ENCODE results near the gene STK24. TPM values are rescaled to one million over a fixed set of nuclear protein-coding genes. Genes with fewer than 3 reads are reported as not detected.

STK24 gene
- total and polyA plus RNA-seq, 10 of the 15 experiments (the other 5 are each of a cell fraction or from before 2014, with no cell fraction given): 7.5 to 115 (median 52.9) TPM

DNA sequence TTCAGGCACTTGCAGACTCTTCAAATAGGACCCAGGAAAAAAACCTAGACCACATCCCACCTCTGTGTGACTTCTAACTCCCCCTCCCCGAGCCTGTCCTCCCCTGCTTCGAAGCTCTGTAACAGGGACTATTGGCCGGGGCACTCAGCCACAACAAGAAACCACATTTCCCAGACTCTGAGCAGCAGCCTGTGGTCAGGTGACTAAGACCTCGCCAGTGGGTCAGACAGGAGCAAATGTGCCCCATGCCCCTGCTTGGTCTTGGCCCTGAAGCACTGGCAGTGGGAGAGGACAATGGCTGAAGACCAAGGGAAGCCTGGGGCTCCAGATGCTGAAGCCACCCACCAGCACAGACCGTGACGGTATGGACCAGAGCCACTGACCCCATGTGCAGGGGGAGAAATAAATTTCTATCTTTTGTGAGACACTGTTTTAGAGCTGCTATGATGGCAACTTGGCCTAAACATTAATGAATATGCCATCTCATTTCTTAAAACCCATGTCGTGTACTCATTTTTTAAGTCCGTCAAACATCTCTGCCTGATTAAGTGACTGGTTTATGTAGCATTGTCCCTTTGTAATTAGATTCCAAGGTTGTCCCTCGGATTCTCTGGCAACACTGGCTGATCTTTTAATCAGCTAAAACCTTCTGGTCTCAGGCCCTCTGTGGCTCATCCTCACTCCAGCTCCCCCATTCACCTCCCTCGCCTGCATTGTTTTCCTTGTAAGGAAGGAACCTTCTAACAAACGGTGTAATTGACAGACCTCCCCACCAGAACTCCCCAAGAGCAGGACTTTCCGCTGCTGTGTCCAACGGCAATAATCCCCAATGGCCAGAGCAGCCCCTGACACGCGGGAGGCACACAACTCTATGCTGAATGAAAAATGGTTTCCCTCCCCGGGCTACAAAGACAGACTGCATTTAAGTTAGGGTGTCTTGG is 98.4 kb downstream of the STK24 start (continued):
- TF ChIP-seq TCF3 (IDR thresholded peaks at IDR 0.05; ENCODE audit: borderline replicate concordance, insufficient read depth, low read depth, low read length) (peak; percentile 51; the same call in 1 of the 2 replicates), ATF7 (IDR thresholded peaks at IDR 0.05; ENCODE audit: low read depth) (no peak), SREBF2 (IDR thresholded peaks at IDR 0.05; ENCODE audit: low read length) (no peak), DPF2 (IDR thresholded peaks at IDR 0.05) (no peak), KLF5 (IDR thresholded peaks at IDR 0.05; ENCODE audit: partially characterized antibody) (no peak), KAT2A (conservative IDR thresholded peaks at IDR 0.05; ENCODE audit: control insufficient read depth, low read depth, low read length) (no peak), RAD51 (IDR thresholded peaks at IDR 0.05) (peak; percentile 54; the same call in 1 of the 2 replicates), IRF4 (IDR thresholded peaks at IDR 0.05; ENCODE audit: low read depth, low read length) (0 out of 2 replicates have a peak, but pooled peaks have one; percentile 40), NR2C1 (IDR thresholded peaks at IDR 0.05) (no peak), SRF (IDR thresholded peaks at IDR 0.05; ENCODE audit: low read depth in 2 of 2, low read length in 2 of 2) (no peak), GABPA (IDR thresholded peaks at IDR 0.05; ENCODE audit: low read depth) (no peak), NBN (IDR thresholded peaks at IDR 0.05) (no peak)
- TF ChIP-seq, protein P1, sequence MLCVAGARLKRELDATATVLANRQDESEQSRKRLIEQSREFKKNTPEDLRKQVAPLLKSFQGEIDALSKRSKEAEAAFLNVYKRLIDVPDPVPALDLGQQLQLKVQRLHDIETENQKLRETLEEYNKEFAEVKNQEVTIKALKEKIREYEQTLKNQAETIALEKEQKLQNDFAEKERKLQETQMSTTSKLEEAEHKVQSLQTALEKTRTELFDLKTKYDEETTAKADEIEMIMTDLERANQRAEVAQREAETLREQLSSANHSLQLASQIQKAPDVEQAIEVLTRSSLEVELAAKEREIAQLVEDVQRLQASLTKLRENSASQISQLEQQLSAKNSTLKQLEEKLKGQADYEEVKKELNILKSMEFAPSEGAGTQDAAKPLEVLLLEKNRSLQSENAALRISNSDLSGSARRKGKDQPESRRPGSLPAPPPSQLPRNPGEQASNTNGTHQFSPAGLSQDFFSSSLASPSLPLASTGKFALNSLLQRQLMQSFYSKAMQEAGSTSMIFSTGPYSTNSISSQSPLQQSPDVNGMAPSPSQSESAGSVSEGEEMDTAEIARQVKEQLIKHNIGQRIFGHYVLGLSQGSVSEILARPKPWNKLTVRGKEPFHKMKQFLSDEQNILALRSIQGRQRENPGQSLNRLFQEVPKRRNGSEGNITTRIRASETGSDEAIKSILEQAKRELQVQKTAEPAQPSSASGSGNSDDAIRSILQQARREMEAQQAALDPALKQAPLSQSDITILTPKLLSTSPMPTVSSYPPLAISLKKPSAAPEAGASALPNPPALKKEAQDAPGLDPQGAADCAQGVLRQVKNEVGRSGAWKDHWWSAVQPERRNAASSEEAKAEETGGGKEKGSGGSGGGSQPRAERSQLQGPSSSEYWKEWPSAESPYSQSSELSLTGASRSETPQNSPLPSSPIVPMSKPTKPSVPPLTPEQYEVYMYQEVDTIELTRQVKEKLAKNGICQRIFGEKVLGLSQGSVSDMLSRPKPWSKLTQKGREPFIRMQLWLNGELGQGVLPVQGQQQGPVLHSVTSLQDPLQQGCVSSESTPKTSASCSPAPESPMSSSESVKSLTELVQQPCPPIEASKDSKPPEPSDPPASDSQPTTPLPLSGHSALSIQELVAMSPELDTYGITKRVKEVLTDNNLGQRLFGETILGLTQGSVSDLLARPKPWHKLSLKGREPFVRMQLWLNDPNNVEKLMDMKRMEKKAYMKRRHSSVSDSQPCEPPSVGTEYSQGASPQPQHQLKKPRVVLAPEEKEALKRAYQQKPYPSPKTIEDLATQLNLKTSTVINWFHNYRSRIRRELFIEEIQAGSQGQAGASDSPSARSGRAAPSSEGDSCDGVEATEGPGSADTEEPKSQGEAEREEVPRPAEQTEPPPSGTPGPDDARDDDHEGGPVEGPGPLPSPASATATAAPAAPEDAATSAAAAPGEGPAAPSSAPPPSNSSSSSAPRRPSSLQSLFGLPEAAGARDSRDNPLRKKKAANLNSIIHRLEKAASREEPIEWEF (IDR thresholded peaks at IDR 0.05; ENCODE audit: insufficient replicate concordance, low read depth, low read length): no peak
- TF ChIP-seq, protein P2, sequence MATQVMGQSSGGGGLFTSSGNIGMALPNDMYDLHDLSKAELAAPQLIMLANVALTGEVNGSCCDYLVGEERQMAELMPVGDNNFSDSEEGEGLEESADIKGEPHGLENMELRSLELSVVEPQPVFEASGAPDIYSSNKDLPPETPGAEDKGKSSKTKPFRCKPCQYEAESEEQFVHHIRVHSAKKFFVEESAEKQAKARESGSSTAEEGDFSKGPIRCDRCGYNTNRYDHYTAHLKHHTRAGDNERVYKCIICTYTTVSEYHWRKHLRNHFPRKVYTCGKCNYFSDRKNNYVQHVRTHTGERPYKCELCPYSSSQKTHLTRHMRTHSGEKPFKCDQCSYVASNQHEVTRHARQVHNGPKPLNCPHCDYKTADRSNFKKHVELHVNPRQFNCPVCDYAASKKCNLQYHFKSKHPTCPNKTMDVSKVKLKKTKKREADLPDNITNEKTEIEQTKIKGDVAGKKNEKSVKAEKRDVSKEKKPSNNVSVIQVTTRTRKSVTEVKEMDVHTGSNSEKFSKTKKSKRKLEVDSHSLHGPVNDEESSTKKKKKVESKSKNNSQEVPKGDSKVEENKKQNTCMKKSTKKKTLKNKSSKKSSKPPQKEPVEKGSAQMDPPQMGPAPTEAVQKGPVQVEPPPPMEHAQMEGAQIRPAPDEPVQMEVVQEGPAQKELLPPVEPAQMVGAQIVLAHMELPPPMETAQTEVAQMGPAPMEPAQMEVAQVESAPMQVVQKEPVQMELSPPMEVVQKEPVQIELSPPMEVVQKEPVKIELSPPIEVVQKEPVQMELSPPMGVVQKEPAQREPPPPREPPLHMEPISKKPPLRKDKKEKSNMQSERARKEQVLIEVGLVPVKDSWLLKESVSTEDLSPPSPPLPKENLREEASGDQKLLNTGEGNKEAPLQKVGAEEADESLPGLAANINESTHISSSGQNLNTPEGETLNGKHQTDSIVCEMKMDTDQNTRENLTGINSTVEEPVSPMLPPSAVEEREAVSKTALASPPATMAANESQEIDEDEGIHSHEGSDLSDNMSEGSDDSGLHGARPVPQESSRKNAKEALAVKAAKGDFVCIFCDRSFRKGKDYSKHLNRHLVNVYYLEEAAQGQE (IDR thresholded peaks at IDR 0.05; ENCODE audit: low read depth, low read length): no peak
- TF ChIP-seq, protein P3, sequence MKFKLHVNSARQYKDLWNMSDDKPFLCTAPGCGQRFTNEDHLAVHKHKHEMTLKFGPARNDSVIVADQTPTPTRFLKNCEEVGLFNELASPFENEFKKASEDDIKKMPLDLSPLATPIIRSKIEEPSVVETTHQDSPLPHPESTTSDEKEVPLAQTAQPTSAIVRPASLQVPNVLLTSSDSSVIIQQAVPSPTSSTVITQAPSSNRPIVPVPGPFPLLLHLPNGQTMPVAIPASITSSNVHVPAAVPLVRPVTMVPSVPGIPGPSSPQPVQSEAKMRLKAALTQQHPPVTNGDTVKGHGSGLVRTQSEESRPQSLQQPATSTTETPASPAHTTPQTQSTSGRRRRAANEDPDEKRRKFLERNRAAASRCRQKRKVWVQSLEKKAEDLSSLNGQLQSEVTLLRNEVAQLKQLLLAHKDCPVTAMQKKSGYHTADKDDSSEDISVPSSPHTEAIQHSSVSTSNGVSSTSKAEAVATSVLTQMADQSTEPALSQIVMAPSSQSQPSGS (IDR thresholded peaks at IDR 0.05; ENCODE audit: low read length): no peak
- TF ChIP-seq, protein P4, sequence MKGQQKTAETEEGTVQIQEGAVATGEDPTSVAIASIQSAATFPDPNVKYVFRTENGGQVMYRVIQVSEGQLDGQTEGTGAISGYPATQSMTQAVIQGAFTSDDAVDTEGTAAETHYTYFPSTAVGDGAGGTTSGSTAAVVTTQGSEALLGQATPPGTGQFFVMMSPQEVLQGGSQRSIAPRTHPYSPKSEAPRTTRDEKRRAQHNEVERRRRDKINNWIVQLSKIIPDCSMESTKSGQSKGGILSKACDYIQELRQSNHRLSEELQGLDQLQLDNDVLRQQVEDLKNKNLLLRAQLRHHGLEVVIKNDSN (IDR thresholded peaks at IDR 0.05; ENCODE audit: borderline replicate concordance, extremely low read length, insufficient read depth, low read depth, low read length): peak; percentile 57
- TF ChIP-seq, protein P5, sequence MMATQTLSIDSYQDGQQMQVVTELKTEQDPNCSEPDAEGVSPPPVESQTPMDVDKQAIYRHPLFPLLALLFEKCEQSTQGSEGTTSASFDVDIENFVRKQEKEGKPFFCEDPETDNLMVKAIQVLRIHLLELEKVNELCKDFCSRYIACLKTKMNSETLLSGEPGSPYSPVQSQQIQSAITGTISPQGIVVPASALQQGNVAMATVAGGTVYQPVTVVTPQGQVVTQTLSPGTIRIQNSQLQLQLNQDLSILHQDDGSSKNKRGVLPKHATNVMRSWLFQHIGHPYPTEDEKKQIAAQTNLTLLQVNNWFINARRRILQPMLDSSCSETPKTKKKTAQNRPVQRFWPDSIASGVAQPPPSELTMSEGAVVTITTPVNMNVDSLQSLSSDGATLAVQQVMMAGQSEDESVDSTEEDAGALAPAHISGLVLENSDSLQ (IDR thresholded peaks at IDR 0.05): no peak
